ENCODE data around the gene SLC43A3.
"Not testable (repeated sequence)": the region's sequence is repeated elsewhere in the genome, so short reads cannot be mapped to it uniquely, and the experiment has no call there.

Gene SLC43A3

GRCh38 chr11:57408771-57409170 lies 18.1 kb downstream of the SLC43A3 start:
- TF ChIP-seq, protein P1, sequence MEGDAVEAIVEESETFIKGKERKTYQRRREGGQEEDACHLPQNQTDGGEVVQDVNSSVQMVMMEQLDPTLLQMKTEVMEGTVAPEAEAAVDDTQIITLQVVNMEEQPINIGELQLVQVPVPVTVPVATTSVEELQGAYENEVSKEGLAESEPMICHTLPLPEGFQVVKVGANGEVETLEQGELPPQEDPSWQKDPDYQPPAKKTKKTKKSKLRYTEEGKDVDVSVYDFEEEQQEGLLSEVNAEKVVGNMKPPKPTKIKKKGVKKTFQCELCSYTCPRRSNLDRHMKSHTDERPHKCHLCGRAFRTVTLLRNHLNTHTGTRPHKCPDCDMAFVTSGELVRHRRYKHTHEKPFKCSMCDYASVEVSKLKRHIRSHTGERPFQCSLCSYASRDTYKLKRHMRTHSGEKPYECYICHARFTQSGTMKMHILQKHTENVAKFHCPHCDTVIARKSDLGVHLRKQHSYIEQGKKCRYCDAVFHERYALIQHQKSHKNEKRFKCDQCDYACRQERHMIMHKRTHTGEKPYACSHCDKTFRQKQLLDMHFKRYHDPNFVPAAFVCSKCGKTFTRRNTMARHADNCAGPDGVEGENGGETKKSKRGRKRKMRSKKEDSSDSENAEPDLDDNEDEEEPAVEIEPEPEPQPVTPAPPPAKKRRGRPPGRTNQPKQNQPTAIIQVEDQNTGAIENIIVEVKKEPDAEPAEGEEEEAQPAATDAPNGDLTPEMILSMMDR (IDR thresholded peaks at IDR 0.05; ENCODE audit: low read depth, low read length) = no peak
- no peak for DNase-seq (ENCODE audit: low read depth, low spot score)
- no peak overlapping the region for H3K4me3 ChIP-seq (ENCODE audit: low read depth, low read length)
- in situ Hi-C loops (cut with HindIII; ENCODE audit: low sequenced_read_pairs) = no loop called here

DNA sequence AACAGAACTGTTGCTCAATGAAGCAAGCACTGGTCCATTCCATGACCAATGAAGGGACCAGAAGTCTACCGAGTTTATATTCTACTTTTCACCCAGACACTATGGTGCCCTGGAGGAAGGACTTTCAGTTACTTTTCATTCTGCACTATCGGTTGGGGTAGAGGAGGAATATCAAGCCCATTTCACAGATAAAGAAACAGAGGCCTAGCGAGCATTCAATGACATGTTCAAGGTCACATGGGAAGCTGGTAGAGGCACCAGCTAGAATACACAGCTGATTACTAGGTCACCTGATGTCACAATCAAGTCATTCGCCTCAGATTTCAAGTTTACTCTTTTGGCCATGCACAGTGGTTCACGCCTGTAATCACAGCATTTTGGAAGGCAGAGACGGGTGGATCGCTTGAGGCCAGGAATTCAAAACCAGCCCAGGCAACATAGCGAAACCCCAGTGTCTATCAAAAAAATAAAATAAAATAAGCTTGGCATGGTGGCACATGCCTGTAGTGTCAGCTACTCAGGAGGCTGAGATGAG lies 18.9 kb downstream of the SLC43A3 start:
- in situ Hi-C loops (cut with HindIII; ENCODE audit: low sequenced_read_pairs) = no loop called here
- TF ChIP-seq, protein P1 (IDR thresholded peaks at IDR 0.05; ENCODE audit: low read depth, low read length) = no peak
- no peak overlapping the region for H3K4me3 ChIP-seq (ENCODE audit: low read depth, low read length)
- DNase-seq (ENCODE audit: low read depth, low spot score) = no peak

GRCh38 chr11:57407010-57407920 lies 19.7 kb downstream of the SLC43A3 start:
- TF ChIP-seq, protein P1 (IDR thresholded peaks at IDR 0.05; ENCODE audit: low read depth, low read length) = no peak

GRCh38 chr11:57406337-57406904 lies 20.5 kb downstream of the SLC43A3 start:
- TF ChIP-seq, protein P1 (IDR thresholded peaks at IDR 0.05; ENCODE audit: low read depth, low read length) = no peak
- in situ Hi-C loops (cut with HindIII; ENCODE audit: low sequenced_read_pairs) = no loop called here
- DNase-seq (ENCODE audit: low read depth, low spot score) = peak; percentile 31
- H3K4me3 ChIP-seq (ENCODE audit: low read depth, low read length) = no peak overlapping the region

More at GRCh38 chr11:57407010-57407920, 19.7 kb downstream of the SLC43A3 start:
- in situ Hi-C loops (cut with HindIII; ENCODE audit: low sequenced_read_pairs) = no loop called here
- no peak for DNase-seq (ENCODE audit: low read depth, low spot score)
- H3K4me3 ChIP-seq (ENCODE audit: low read depth, low read length) = no peak overlapping the region

DNA sequence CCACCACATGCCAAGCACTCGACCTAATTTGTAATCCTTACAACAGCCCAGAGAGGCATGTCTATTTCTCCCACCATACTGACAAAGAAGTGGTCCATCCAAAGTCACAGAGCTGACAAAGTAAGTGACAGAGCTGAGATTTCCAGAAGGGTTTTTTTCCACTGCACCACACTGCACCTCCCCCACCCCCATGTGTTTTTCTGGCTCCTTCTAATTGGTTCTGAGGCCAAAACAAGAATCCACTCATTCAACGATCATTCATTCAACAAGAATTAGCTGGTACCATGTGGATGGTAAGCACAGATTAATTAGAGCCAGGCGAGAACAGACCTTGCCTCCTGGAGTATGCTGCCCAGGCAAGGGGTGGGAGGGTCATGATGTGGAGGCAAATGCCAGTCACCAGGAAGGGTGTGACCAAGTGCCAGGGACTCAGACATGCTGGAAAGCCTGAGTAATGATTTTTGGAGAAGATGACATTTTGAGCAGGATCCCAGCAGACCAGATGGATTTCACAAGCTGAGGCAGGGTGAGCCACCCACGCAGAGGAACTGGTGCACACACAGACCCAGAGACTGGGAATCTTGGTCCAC lies 21.6 kb downstream of the SLC43A3 start:
- TF ChIP-seq, protein P1 (IDR thresholded peaks at IDR 0.05; ENCODE audit: low read depth, low read length) = no peak
- no peak for DNase-seq (ENCODE audit: low read depth, low spot score)
- in situ Hi-C loops (cut with HindIII; ENCODE audit: low sequenced_read_pairs) = no loop called here
- H3K4me3 ChIP-seq (ENCODE audit: low read depth, low read length) = no peak overlapping the region

DNA sequence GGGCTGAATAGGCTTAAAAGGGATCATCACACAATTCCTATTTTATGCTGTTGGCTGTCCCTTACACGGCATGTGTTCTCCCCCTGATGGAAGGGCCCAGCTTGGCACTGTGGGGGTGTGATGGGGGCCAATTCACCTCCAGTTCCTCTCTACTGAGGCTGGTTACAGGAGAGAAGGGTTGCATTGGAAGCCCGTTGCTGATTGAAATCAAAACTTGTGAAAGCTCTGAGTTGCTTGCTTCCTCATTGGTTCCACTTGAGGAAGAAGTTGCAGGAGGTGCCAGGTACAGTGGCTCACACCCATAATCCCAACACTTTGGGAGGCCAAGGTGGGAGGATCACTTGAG lies 23.1 kb downstream of the SLC43A3 start:
- H3K4me3 ChIP-seq (ENCODE audit: low read depth, low read length) = no peak overlapping the region
- in situ Hi-C loops (cut with HindIII; ENCODE audit: low sequenced_read_pairs) = no loop called here
- DNase-seq (ENCODE audit: low read depth, low spot score) = no peak
- TF ChIP-seq, protein P1 (IDR thresholded peaks at IDR 0.05; ENCODE audit: low read depth, low read length) = no peak

DNA sequence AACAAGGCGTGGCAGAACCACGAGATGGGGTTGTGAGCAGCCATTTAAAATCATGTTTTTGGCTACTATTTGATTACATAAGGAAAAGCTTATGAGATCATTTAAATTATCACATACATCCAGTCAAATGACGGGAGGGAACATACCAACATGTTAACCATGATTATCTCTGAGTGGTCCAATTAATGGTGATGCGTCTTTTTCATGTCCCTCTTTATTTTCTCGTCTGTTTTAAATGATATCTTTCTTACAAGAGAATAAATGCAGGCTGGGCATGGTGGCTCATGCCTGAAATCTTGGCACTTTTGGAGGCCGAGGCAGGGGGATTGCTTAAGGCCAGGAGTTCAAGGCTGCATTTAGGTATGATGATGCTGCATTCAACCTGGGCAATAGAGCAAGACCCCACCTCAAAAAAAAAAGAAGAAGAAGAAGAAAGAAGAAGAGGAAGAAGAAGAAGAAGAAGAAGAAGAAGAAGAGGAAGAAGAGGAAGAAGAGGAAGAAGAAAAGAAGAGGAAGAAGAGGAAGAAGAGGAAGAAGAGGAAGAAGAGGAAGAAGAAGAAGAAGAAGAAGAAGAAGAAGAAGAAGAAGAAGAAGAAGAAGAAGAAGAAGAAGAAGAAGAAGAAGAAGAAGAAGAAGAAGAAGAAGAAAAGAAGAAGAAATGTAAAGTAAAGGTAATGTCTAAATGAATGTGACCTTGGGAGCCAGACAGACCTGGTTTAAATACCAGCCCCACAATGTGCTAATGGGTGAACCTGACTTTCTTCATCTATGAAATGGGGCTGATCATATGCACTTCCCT lies 23.7 kb downstream of the SLC43A3 start:
- in situ Hi-C loops (cut with HindIII; ENCODE audit: low sequenced_read_pairs); H3K4me3 ChIP-seq (ENCODE audit: low read depth, low read length); DNase-seq (ENCODE audit: low read depth, low spot score): not testable (repeated sequence)

Data from astrocyte of the spinal cord (primary cell).